K562 (cell line): Measurements from ENCODE around the gene ZDHHC3. TPM values are rescaled to one million over a fixed set of nuclear protein-coding genes. Genes with fewer than 3 reads are reported as not detected.

Experiments
- ATAC-seq: fragments of 200-7000 bp; cut with Tn5 transposase; 3 replicates; pipeline ENCODE4 v1.9.1; 2020; ENCODE audit warnings: moderate library complexity
- BruUV-seq: library from RNA; stranded (reverse); fragments of 400-500 nt; replicated peaks from 2 replicates; lab custom pipeline; 2021; lab: Mats Ljungman, UMichigan
- CTCF ChIA-PET: fragments of 300-600 bp; formaldehyde crosslinking; extraction: SDS; loops from one replicate; lab custom pipeline; 2021; ENCODE audit warnings: low intra/inter-chr PET ratio; lab: Yijun Ruan, JAX
- POLR2A ChIA-PET: fragments of 300-600, 350-650 bp; sonication (Branson Sonifier 250); formaldehyde crosslinking; extraction: SDS; loops from one replicate; lab custom pipeline; 2021; ENCODE audit warnings: antibody characterized with exemption, inconsistent platforms; lab: Yijun Ruan, JAX
- DNase-seq, 4 experiments: peaks; one replicate each; pipeline versions ENCODE4 v3.0.0 to v3.0.0-alpha.2; 2011 to 2018; ENCODE audit warnings: low spot score in 3 of 4, mixed read lengths in 3 of 4; ENCODE audit errors: extremely low read depth in 1 of 4
- FAIRE-seq: peaks from 2 replicates; lab custom pipeline; 2011; peaks lifted over from hg19 to GRCh38; lab: Jason Lieb, UNC
- H2AFZ ChIP-seq: 2 replicates; pipeline ENCODE4 v1.6.0; 2011; ENCODE audit warnings: low read depth, low read length, control low read depth, inconsistent platforms
- H3K27ac ChIP-seq: fragments of 200-600 bp; 3 replicates; pipeline ENCODE4 v1.8.0; 2011; ENCODE audit warnings: low read depth, mild to moderate bottlenecking, control low read depth, inconsistent platforms, low read length, moderate library complexity, mixed read lengths; ENCODE audit errors: extremely low read depth
- H3K27me3 ChIP-seq, 2 experiments: fragments of 300-600 bp in 1 of 2; 2 replicates in 1 of 2; 3 replicates in 1 of 2; pipeline versions ENCODE4 v1.6.0 to v1.8.0; 2011; ENCODE audit warnings: inconsistent platforms in 2 of 2, low read length in 2 of 2, mild to moderate bottlenecking in 1 of 2, mixed read lengths in 1 of 2, moderate library complexity in 1 of 2; ENCODE audit not compliant: control insufficient read depth in 2 of 2, insufficient read depth in 2 of 2
- H3K36me3 ChIP-seq: fragments of 300-600 bp; 3 replicates; pipeline ENCODE4 v1.8.0; 2011; ENCODE audit warnings: mild to moderate bottlenecking, low read length, inconsistent platforms; ENCODE audit not compliant: control insufficient read depth, insufficient read depth
- H3K4me1 ChIP-seq, 2 experiments: fragments of 200-600 bp in 1 of 2; replicated peaks in 1 of 2; 2 replicates in 1 of 2; 3 replicates in 1 of 2; pipeline versions ENCODE4 v1.5.1 to v1.8.0; 2011; ENCODE audit warnings: inconsistent platforms in 2 of 2, low read length in 2 of 2, mild to moderate bottlenecking in 1 of 2, mixed read lengths in 1 of 2, moderate library complexity in 1 of 2; ENCODE audit not compliant: control insufficient read depth in 2 of 2, insufficient read depth in 2 of 2
- H3K4me2 ChIP-seq: 2 replicates; pipeline ENCODE4 v1.6.1; 2011; ENCODE audit warnings: low read length, control low read depth, inconsistent platforms, mixed read lengths; ENCODE audit not compliant: insufficient read depth
- H3K4me3 ChIP-seq: fragments of 200-600 bp; sonication (generic), shearing (Covaris generic); 2 replicates; pipeline ENCODE4 v1.5.1; 2016; ENCODE audit warnings: control low read depth, inconsistent platforms
- H3K79me2 ChIP-seq: fragments of 200-600 bp; 3 replicates; pipeline ENCODE4 v1.8.0; 2011; ENCODE audit warnings: low read length, inconsistent platforms; ENCODE audit not compliant: control insufficient read depth, insufficient read depth
- H3K9ac ChIP-seq, 2 experiments: 2 replicates each; pipeline versions ENCODE4 v1.6.0 to v1.6.1; 2011; ENCODE audit warnings: low read depth in 2 of 2, low read length in 2 of 2, control low read depth in 1 of 2, inconsistent platforms in 1 of 2, mild to moderate bottlenecking in 1 of 2, mixed read lengths in 1 of 2; ENCODE audit not compliant: insufficient read depth in 1 of 2
- H3K9me1 ChIP-seq: one replicate; pipeline ENCODE4 v1.6.0; 2011; ENCODE audit warnings: inconsistent platforms, mild to moderate bottlenecking, low read length, moderate library complexity; ENCODE audit not compliant: control insufficient read depth, insufficient read depth
- H3K9me3 ChIP-seq: replicated peaks from 2 replicates; pipeline ENCODE4 v1.5.1; 2011; ENCODE audit warnings: low read depth, low read length, inconsistent platforms; ENCODE audit not compliant: control insufficient read depth, insufficient read depth
- H4K20me1 ChIP-seq: replicated peaks from 2 replicates; pipeline ENCODE4 v1.6.1; 2011; ENCODE audit warnings: low read length, inconsistent platforms, mixed read lengths; ENCODE audit not compliant: control insufficient read depth, insufficient read depth
- E2F6 ChIP-seq, 2 experiments: IDR thresholded peaks; 2 replicates each; pipeline ENCODE4 v1.6.1; 2011; ENCODE audit warnings: borderline replicate concordance in 1 of 2, control low read depth in 1 of 2, low read depth in 1 of 2, low read length in 1 of 2, mild to moderate bottlenecking in 1 of 2, mixed read lengths in 1 of 2, moderate library complexity in 1 of 2; ENCODE audit not compliant: insufficient read depth in 1 of 2, insufficient read length in 1 of 2, poor library complexity in 1 of 2, severe bottlenecking in 1 of 2; ENCODE audit errors: extremely low read depth in 1 of 2
- FIP1L1 ChIP-seq: fragments of 200-400 bp; formaldehyde crosslinking; IDR thresholded peaks from 2 replicates; pipeline ENCODE4 v1.6.1; 2018; ENCODE audit warnings: mild to moderate bottlenecking, low read depth, low read length; ENCODE audit not compliant: poor library complexity, severe bottlenecking
- ILK ChIP-seq: fragments of 450-650 bp; IDR thresholded peaks from 2 replicates; pipeline ENCODE4 v1.6.1; 2016; ENCODE audit warnings: missing genetic modification characterization, low read depth, mild to moderate bottlenecking, missing compliant biosample characterization, moderate library complexity, borderline replicate concordance
- KLF16 ChIP-seq: IDR thresholded peaks from 2 replicates; pipeline ENCODE4 v1.6.1; 2016; ENCODE audit warnings: antibody characterized with exemption
- NEUROD1 ChIP-seq: fragments of 150-350 bp; IDR thresholded peaks from 2 replicates; pipeline ENCODE4 v1.6.1; 2014; ENCODE audit warnings: borderline replicate concordance, low read length, low read depth; ENCODE audit not compliant: partially characterized antibody
- NR1H2 ChIP-seq: sonication (generic); formaldehyde crosslinking; IDR thresholded peaks from 2 replicates; pipeline ENCODE4 v1.4.0; 2020; ENCODE audit warnings: mild to moderate bottlenecking, missing genetic modification reagents
- POLR2B ChIP-seq: fragments of 450-650 bp; IDR thresholded peaks from 2 replicates; pipeline ENCODE4 v1.6.1; 2018; ENCODE audit warnings: low read depth; ENCODE audit not compliant: partially characterized antibody
- SAFB ChIP-seq: fragments of 200-400 bp; formaldehyde crosslinking; IDR thresholded peaks from 2 replicates; pipeline ENCODE4 v1.6.1; 2017; ENCODE audit warnings: low read depth, low read length, borderline replicate concordance
- STAG1 ChIP-seq: sonication (generic); formaldehyde crosslinking; IDR thresholded peaks from 2 replicates; pipeline ENCODE4 v1.5.0; 2020; ENCODE audit warnings: missing genetic modification reagents, borderline replicate concordance
- ZBED1 ChIP-seq: IDR thresholded peaks from 2 replicates; pipeline ENCODE4 v1.6.1; 2014
- ZNF174 ChIP-seq: fragments of 250-450 bp; sonication (Bioruptor Pico); IDR thresholded peaks from 2 replicates; pipeline ENCODE4 v1.4.0; 2020; ENCODE audit warnings: mild to moderate bottlenecking
- ZNF444 ChIP-seq: fragments of 250-450 bp; sonication (Bioruptor Pico); IDR thresholded peaks from 2 replicates; pipeline ENCODE4 v1.4.0; 2020; ENCODE audit warnings: mild to moderate bottlenecking, moderate library complexity
- ZSCAN32 ChIP-seq: fragments of 450-650 bp; formaldehyde crosslinking; IDR thresholded peaks from 2 replicates; pipeline ENCODE4 v1.4.0; 2020; ENCODE audit warnings: mild to moderate bottlenecking, moderate library complexity
- WGBS: fragments of 100-300 bp; shearing (Covaris generic); methylation state at CpG from one replicate; pipeline ENCODE4 v1.1.6; 2016; ENCODE audit warnings: low coverage, mixed read lengths; ENCODE audit not compliant: insufficient coverage; ENCODE audit errors: missing lambda C conversion rate; 5-methylcytosine and 5-hydroxymethylcytosine counted together
- in situ Hi-C: fragments of 300-500 bp; cut with MboI; formaldehyde crosslinking; loops from 4 replicates; pipeline ENCODE4 v1.15.0; 2018; ENCODE audit warnings: inconsistent platforms, mixed read lengths
- intact Hi-C: fragments of 100-400 bp; cut with micrococcal nuclease; formaldehyde crosslinking; loops from 2 replicates; pipeline ENCODE4 v1.14.2; 2022
- polyA plus RNA-seq, 8 experiments: library from polyadenylated mRNA; depleted of rRNA in 4 of 8; stranded (reverse) in 5 of 8; unstranded in 3 of 8; fragments of >200 nt; fragmentation: Nextera tagmentation in 2 of 8; fragmentation: Illumina TruSeq in 1 of 8; extraction: Ambion mirVana in 2 of 8; extraction: Trizol in 1 of 8; gene quantifications; 2 replicates each; pipeline versions ENCODE4 v1.2.1 to v1.2.3, GENCODE V29; 2011 to 2014; ENCODE audit warnings: inconsistent platforms in 1 of 8, missing spikeins in 1 of 8
- total RNA-seq, 7 experiments: library from RNA; depleted of rRNA in 6 of 7; stranded (reverse); fragments of >200 nt in 6 of 7; fragmentation: Illumina TruSeq in 2 of 7; extraction: Trizol in 2 of 7; gene quantifications; 2 replicates each; pipeline versions ENCODE4 v1.2.1 to v1.2.3, GENCODE V29; 2011 to 2021; ENCODE audit warnings: low replicate concordance in 1 of 7

The ZDHHC3 gene
- total and polyA plus RNA-seq, 9 of the 15 experiments (the other 6 are each of a cell fraction or from before 2014, with no cell fraction given): 10.3 to 120 (median 67.2) TPM

- FAIRE-seq: no peak
- in situ Hi-C loops: no loop called here
- Histone ChIP-seq H4K20me1 (no peaks in the 10 kb centered on the region), H3K9me3 (no peaks in the 10 kb centered on the region), H3K27ac (no peak overlapping the region), H3K9me1 (peaks cover 3% of the 10 kb centered on the region), H3K36me3 (peaks cover 56% of the 10 kb centered on the region), H3K4me2 (no peak overlapping the region), H3K79me2 (no peaks in the 10 kb centered on the region), H2AFZ (no peak overlapping the region), H3K27me3 (no peaks in the 10 kb centered on the region), H3K4me3 (no peak overlapping the region), H3K9ac (no peak overlapping the region), H3K4me1 (peaks cover 8 to 10% of the 10 kb centered on the region in 2 experiments; a peak in 4 of 5 replicates)
- intact Hi-C loops: no loop called here
- POLR2A ChIA-PET: interaction anchor here (0.6 to 1.2 kb wide), 3 partner anchors 11 to 44 kb away, joined by 3 to 4 read pairs (median 4); no protein-coding TSS in a partner anchor
- no TSS peak for BruUV-seq
- TF ChIP-seq FIP1L1 (no peak), STAG1 (CRISPR knock-in tag) (no peak), ZNF174 (no peak), ZSCAN32 (no peak), KLF16 (no peak), ZNF444 (no peak), SAFB (no peak), ILK (tag) (no peak), E2F6 (IDR thresholded peaks at IDR 0.05; ENCODE audit: borderline replicate concordance in 1 of 2, extremely low read depth in 1 of 2, insufficient read depth in 1 of 2, insufficient read length in 1 of 2, low read depth in 1 of 2, low read length in 1 of 2, poor library complexity in 1 of 2, severe bottlenecking in 1 of 2) (no peak), NR1H2 (CRISPR knock-in tag) (no peak), ZBED1 (no peak), NEUROD1 (no peak), POLR2B (no peak)
- 68% methylated on average over 2 of the region's 2 CpGs for WGBS
- CTCF ChIA-PET: no interaction called here
- no peak for ATAC-seq
- DNase-seq: no peak
Observed at GRCh38 chr3:44931791-44932190, 44.2 kb downstream of the ZDHHC3 start.
